SK-N-SH treated with all-trans-retinoic acid at 6 μM for 48 hours (cell line): ENCODE data around the gene NCOA4.

Source experiments
- ATAC-seq: fragments of 200-7000 bp; cut with Tn5 transposase; 3 replicates; pipeline ENCODE4 v1.9.1; 2020; ENCODE audit warnings: mild to moderate bottlenecking, moderate library complexity
- ARNTL ChIP-seq: fragments of 450-650 bp; formaldehyde crosslinking; IDR thresholded peaks from 2 replicates; pipeline ENCODE4 v1.5.0; 2020; ENCODE audit warnings: low read depth, mild to moderate bottlenecking, moderate library complexity, borderline replicate concordance
- CREB5 ChIP-seq: fragments of 250-450 bp; sonication (Bioruptor Pico); IDR thresholded peaks from 2 replicates; pipeline ENCODE4 v1.5.1; 2020; ENCODE audit warnings: low read depth, mild to moderate bottlenecking, moderate library complexity
- CSDC2 ChIP-seq: fragments of 250-450 bp; sonication (Bioruptor Pico); IDR thresholded peaks from 2 replicates; pipeline ENCODE4 v1.5.0; 2020; ENCODE audit warnings: mild to moderate bottlenecking, moderate library complexity
- CSRNP3 ChIP-seq: fragments of 250-450 bp; sonication (Bioruptor Pico); IDR thresholded peaks from 2 replicates; pipeline ENCODE4 v1.5.1; 2021; ENCODE audit warnings: mild to moderate bottlenecking, moderate library complexity
- ESRRG ChIP-seq: fragments of 250-450 bp; sonication (Bioruptor Pico); IDR thresholded peaks from 2 replicates; pipeline ENCODE4 v1.6.1; 2021; ENCODE audit warnings: mild to moderate bottlenecking
- GLIS3 ChIP-seq: fragments of 250-450 bp; sonication (Bioruptor Pico); IDR thresholded peaks from 2 replicates; pipeline ENCODE4 v1.5.0; 2020; ENCODE audit warnings: mild to moderate bottlenecking, moderate library complexity
- ISL1 ChIP-seq: fragments of 250-450 bp; sonication (Bioruptor Pico); IDR thresholded peaks from 2 replicates; pipeline ENCODE4 v2.1.2; 2022; ENCODE audit warnings: mild to moderate bottlenecking, moderate library complexity
- OSR1 ChIP-seq: fragments of 250-450 bp; sonication (Bioruptor Pico); IDR thresholded peaks from 2 replicates; pipeline ENCODE4 v1.8.0; 2022; ENCODE audit warnings: moderate library complexity, mild to moderate bottlenecking, inconsistent platforms
- PATZ1 ChIP-seq: fragments of 250-450 bp; sonication (Bioruptor Pico); IDR thresholded peaks from 2 replicates; pipeline ENCODE4 v1.8.0; 2020; ENCODE audit warnings: mild to moderate bottlenecking, moderate library complexity, borderline replicate concordance
- POU6F1 ChIP-seq: fragments of 250-450 bp; sonication (Bioruptor Pico); IDR thresholded peaks from 2 replicates; pipeline ENCODE4 v1.8.0; 2021; ENCODE audit warnings: low read depth, mild to moderate bottlenecking, moderate library complexity, borderline replicate concordance
- PPARA ChIP-seq: fragments of 250-450 bp; sonication (Bioruptor Pico); IDR thresholded peaks from 2 replicates; pipeline ENCODE4 v1.5.0; 2020; ENCODE audit warnings: mild to moderate bottlenecking, borderline replicate concordance
- RARB ChIP-seq: fragments of 250-450 bp; sonication (Bioruptor Pico); IDR thresholded peaks from 2 replicates; pipeline ENCODE4 v1.8.0; 2021; ENCODE audit warnings: mild to moderate bottlenecking, moderate library complexity
- SNAI2 ChIP-seq: fragments of 250-450 bp; sonication (Bioruptor Pico); IDR thresholded peaks from 2 replicates; pipeline ENCODE4 v1.5.0; 2020; ENCODE audit warnings: mild to moderate bottlenecking, moderate library complexity
- TCF4 ChIP-seq: fragments of 250-450 bp; sonication (Bioruptor Pico); IDR thresholded peaks from 2 replicates; pipeline ENCODE4 v1.8.0; 2021; ENCODE audit warnings: mild to moderate bottlenecking, moderate library complexity, borderline replicate concordance
- TOX ChIP-seq: fragments of 250-450 bp; sonication (Bioruptor Pico); IDR thresholded peaks from 2 replicates; pipeline ENCODE4 v1.8.0; 2021; ENCODE audit warnings: mild to moderate bottlenecking, moderate library complexity, borderline replicate concordance
- ZFP3 ChIP-seq: fragments of 250-450 bp; sonication (Bioruptor Pico); IDR thresholded peaks from 2 replicates; pipeline ENCODE4 v1.5.0; 2020; ENCODE audit warnings: mild to moderate bottlenecking, moderate library complexity
- ZFP30 ChIP-seq: fragments of 450-650 bp; formaldehyde crosslinking; IDR thresholded peaks from 2 replicates; pipeline ENCODE4 v1.5.0; 2022; ENCODE audit warnings: mild to moderate bottlenecking, moderate library complexity
- ZNF565 ChIP-seq: fragments of 450-650 bp; formaldehyde crosslinking; conservative IDR thresholded peaks from 2 replicates; pipeline ENCODE4 v1.5.0; 2020; ENCODE audit warnings: low read depth, mild to moderate bottlenecking, moderate library complexity
- ZNF70 ChIP-seq: fragments of 450-650 bp; formaldehyde crosslinking; IDR thresholded peaks from 2 replicates; pipeline ENCODE4 v1.5.0; 2020; ENCODE audit warnings: mild to moderate bottlenecking, moderate library complexity
- ZNF8 ChIP-seq: fragments of 450-650 bp; formaldehyde crosslinking; IDR thresholded peaks from 2 replicates; pipeline ENCODE4 v1.5.0; 2020; ENCODE audit warnings: mild to moderate bottlenecking, moderate library complexity

The NCOA4 gene

GRCh38 chr10:46040004-46040403 is 9.6 kb upstream of the NCOA4 start:
- ATAC-seq = no peak
- TF ChIP-seq ZNF565 (CRISPR knock-in tag) = no peak
- no peak for TF ChIP-seq ZNF8 (CRISPR knock-in tag)
- no peak for TF ChIP-seq GLIS3 (CRISPR knock-in tag)
- no peak for TF ChIP-seq ZFP3 (CRISPR knock-in tag)
- TF ChIP-seq ARNTL (CRISPR knock-in tag) = no peak
- no peak for TF ChIP-seq PATZ1 (CRISPR knock-in tag)
- TF ChIP-seq RARB (CRISPR knock-in tag) = no peak
- TF ChIP-seq CSDC2 (CRISPR knock-in tag) = no peak
- no peak for TF ChIP-seq TOX
- TF ChIP-seq ZFP30 = no peak
- no peak for TF ChIP-seq SNAI2 (CRISPR knock-in tag)
- no peak for TF ChIP-seq ZNF70 (CRISPR knock-in tag)
- TF ChIP-seq ISL1 (CRISPR knock-in tag) = no peak
- TF ChIP-seq, all 23 proteins: peak for 0

GRCh38 chr10:46037107-46037825 is 6.8 kb upstream of the NCOA4 start:
- no peak for TF ChIP-seq ZFP30
- TF ChIP-seq POU6F1 (CRISPR knock-in tag) = no peak
- TF ChIP-seq CSRNP3 (CRISPR knock-in tag) = no peak
- no peak for TF ChIP-seq RARB (CRISPR knock-in tag)
- no peak for TF ChIP-seq ZNF70 (CRISPR knock-in tag)
- no peak for TF ChIP-seq OSR1
- no peak for TF ChIP-seq ISL1 (CRISPR knock-in tag)
- no peak for TF ChIP-seq ZNF565 (CRISPR knock-in tag)
- no peak for TF ChIP-seq TCF4 (CRISPR knock-in tag)
- TF ChIP-seq TOX = no peak
- TF ChIP-seq CSDC2 (CRISPR knock-in tag) = no peak
- no peak for TF ChIP-seq ESRRG (CRISPR knock-in tag)
- TF ChIP-seq CREB5 (CRISPR knock-in tag) = no peak
- TF ChIP-seq SNAI2 (CRISPR knock-in tag) = no peak
- no peak for TF ChIP-seq ZFP3 (CRISPR knock-in tag)
- ATAC-seq = no peak

GRCh38 chr10:46035923-46036849 is 5.8 kb upstream of the NCOA4 start:
- peak; percentile 57; the same call in 2 of the 3 replicates for ATAC-seq
- TF ChIP-seq ZNF565 (CRISPR knock-in tag) (no peak), CSRNP3 (CRISPR knock-in tag) (no peak), TCF4 (CRISPR knock-in tag) (no peak), PPARA (CRISPR knock-in tag) (no peak), SNAI2 (CRISPR knock-in tag) (no peak), RARB (CRISPR knock-in tag) (no peak)
